DOHH2 (cell line): ENCODE measurements around the gene HOXA6.

Source experiments
- H3F3A ChIP-seq: fragments of 200-600 bp; sonication (generic), shearing (Covaris generic); 2 replicates; pipeline ENCODE4 v1.6.0; 2016; ENCODE audit warnings: antibody characterized with exemption, mild to moderate bottlenecking; ENCODE audit not compliant: control insufficient read depth, insufficient read depth
- H3K27ac ChIP-seq: fragments of 200-600 bp; sonication (generic); 2 replicates; pipeline ENCODE4 v1.5.1; 2014; ENCODE audit warnings: low read depth, mild to moderate bottlenecking, low read length, moderate library complexity
- H3K27me3 ChIP-seq: fragments of 200-600 bp; sonication (generic); 2 replicates; pipeline ENCODE4 v1.6.1; 2014; ENCODE audit warnings: mild to moderate bottlenecking, low read length, mixed read lengths; ENCODE audit not compliant: control insufficient read depth
- H3K36me3 ChIP-seq: fragments of 200-600 bp; sonication (generic); 2 replicates; pipeline ENCODE4 v1.6.1; 2014; ENCODE audit warnings: mild to moderate bottlenecking, low read length, moderate library complexity, mixed read lengths; ENCODE audit not compliant: control insufficient read depth
- H3K4me1 ChIP-seq: fragments of 200-600 bp; sonication (generic); 2 replicates; pipeline ENCODE4 v1.6.1; 2014; ENCODE audit warnings: mild to moderate bottlenecking, low read length, mixed read lengths; ENCODE audit not compliant: control insufficient read depth
- H3K4me2 ChIP-seq: fragments of 200-600 bp; sonication (generic); 2 replicates; pipeline ENCODE4 v1.6.0; 2014; ENCODE audit warnings: mild to moderate bottlenecking, low read length, moderate library complexity
- H3K4me3 ChIP-seq: fragments of 200-600 bp; sonication (generic); 2 replicates; pipeline ENCODE4 v1.5.1; 2014; ENCODE audit warnings: mild to moderate bottlenecking, low read length, mixed read lengths
- H3K79me2 ChIP-seq: fragments of 200-600 bp; sonication (generic); 2 replicates; pipeline ENCODE4 v1.6.1; 2014; ENCODE audit warnings: mild to moderate bottlenecking, low read length, mixed read lengths; ENCODE audit not compliant: control insufficient read depth
- H3K9me2 ChIP-seq: fragments of 200-600 bp; sonication (generic); replicated peaks from 2 replicates; pipeline ENCODE4 v1.6.1; 2014; ENCODE audit warnings: mild to moderate bottlenecking, low read length, mixed read lengths; ENCODE audit not compliant: control insufficient read depth
- H3K9me3 ChIP-seq: fragments of 200-600 bp; sonication (generic); 2 replicates; pipeline ENCODE4 v1.6.1; 2014; ENCODE audit warnings: antibody characterized with exemption, low read length, mixed read lengths; ENCODE audit not compliant: control insufficient read depth, insufficient read depth
- H4K20me1 ChIP-seq: fragments of 200-600 bp; sonication (generic); 2 replicates; pipeline ENCODE4 v1.6.0; 2014; ENCODE audit warnings: low read depth, mild to moderate bottlenecking, antibody characterized with exemption, low read length, moderate library complexity; ENCODE audit not compliant: control insufficient read depth, insufficient read depth
- CTCF ChIP-seq: fragments of 200-600 bp; sonication (generic); IDR thresholded peaks from one replicate; pipeline ENCODE4 v1.5.1; 2014; ENCODE audit warnings: antibody characterized with exemption, mild to moderate bottlenecking, low read depth, low read length; ENCODE audit not compliant: poor library complexity, severe bottlenecking
- EZH2phosphoT487 ChIP-seq: fragments of 200-600 bp; sonication (generic); IDR thresholded peaks from 2 replicates; pipeline ENCODE4 v1.6.1; 2017; ENCODE audit warnings: borderline replicate concordance, mild to moderate bottlenecking, antibody characterized with exemption, low read length, moderate library complexity, mixed read lengths

HOXA6 gene

GRCh38 chr7:27151931-27152815 is 4.6 kb upstream of the HOXA6 start, which contains the start of gene HOXA3:
Gene HOXA3, minus strand, starts transcription at chr7:27152583. Its CDS starts 41,943 bp downstream, at chr7:27110640.
- H3K27ac ChIP-seq, result no peak within 1 kb of the TSS
- no peaks in the 10 kb centered on the region for H4K20me1 ChIP-seq
- H3K4me2 ChIP-seq, result peak within 1 kb of the TSS; percentile 94
- H3K9me3 ChIP-seq, result no peaks in the 10 kb centered on the region
- peaks cover 50% of the 10 kb centered on the region for H3K4me1 ChIP-seq
- peak within 1 kb of the TSS; percentile 77 for H3K4me3 ChIP-seq
- peaks cover 70% of the 10 kb centered on the region for H3K27me3 ChIP-seq
- TF ChIP-seq EZH2phosphoT487 (peak; percentile 58), CTCF (no peak)
- no peaks in the 10 kb centered on the region for H3K79me2 ChIP-seq
- H3F3A ChIP-seq, result no peaks in the 10 kb centered on the region
- H3K9me2 ChIP-seq, result no peaks in the 10 kb centered on the region
- H3K36me3 ChIP-seq, result no peaks in the 10 kb centered on the region

- peaks cover 51% of the 10 kb centered on the region for H3K4me1 ChIP-seq
- H3K36me3 ChIP-seq, result no peaks in the 10 kb centered on the region
- no peaks in the 10 kb centered on the region for H4K20me1 ChIP-seq
- no peaks in the 10 kb centered on the region for H3K9me2 ChIP-seq
- TF ChIP-seq EZH2phosphoT487 (peak; percentile 83; the same call in 1 of the 2 replicates), CTCF (no peak)
- peak overlapping the region; percentile 94 for H3K4me2 ChIP-seq
- no peaks in the 10 kb centered on the region for H3F3A ChIP-seq
- H3K27ac ChIP-seq, result no peak overlapping the region
- H3K79me2 ChIP-seq, result no peaks in the 10 kb centered on the region
- H3K4me3 ChIP-seq, result peak overlapping the region; percentile 77
- H3K27me3 ChIP-seq, result peaks cover 74% of the 10 kb centered on the region
- no peaks in the 10 kb centered on the region for H3K9me3 ChIP-seq
Observed at GRCh38 chr7:27151341-27151930, 3.9 kb upstream of the HOXA6 start.

GRCh38 chr7:27150568-27151340 is 3.2 kb upstream of the HOXA6 start:
- H3K36me3 ChIP-seq, result no peaks in the 10 kb centered on the region
- no peak overlapping the region for H3K27ac ChIP-seq
- H3K4me1 ChIP-seq, result peaks cover 51% of the 10 kb centered on the region
- H3K4me3 ChIP-seq, result peak overlapping the region; percentile 77
- H3K27me3 ChIP-seq, result peaks cover 76% of the 10 kb centered on the region
- peak overlapping the region; percentile 94 for H3K4me2 ChIP-seq
- H4K20me1 ChIP-seq, result no peaks in the 10 kb centered on the region
- no peaks in the 10 kb centered on the region for H3K79me2 ChIP-seq
- TF ChIP-seq EZH2phosphoT487 (no peak), CTCF (peak; percentile 98)
- no peaks in the 10 kb centered on the region for H3K9me2 ChIP-seq
- no peaks in the 10 kb centered on the region for H3K9me3 ChIP-seq
- H3F3A ChIP-seq, result no peaks in the 10 kb centered on the region
